Esophagus muscularis mucosa (tissue), 4 donors: Measurements from ENCODE around the gene SETD5. TPM values are rescaled to one million over a fixed set of nuclear protein-coding genes. Genes with fewer than 3 reads are reported as not detected.

Source experiments
- DNase-seq: peaks from one replicate; pipeline ENCODE4 v3.0.0-alpha.2; 2017; ENCODE audit errors: extremely low spot score
- H3K27ac ChIP-seq, 4 donors: fragments of 200-600 bp; sonication (generic); replicated peaks in 1 of 4; 1 replicate in 3 of 4; 2 replicates in 1 of 4; pipeline ENCODE4 v1.5.1; 2016 to 2019; ENCODE audit warnings: mild to moderate bottlenecking in 1 of 4
- H3K27me3 ChIP-seq, 4 donors: fragments of 200-600 bp; sonication (generic); one replicate each; pipeline versions ENCODE4 v1.5.1 to v1.6.0; 2016 to 2019
- H3K36me3 ChIP-seq, 4 donors: fragments of 200-600 bp; sonication (generic); one replicate each; pipeline ENCODE4 v1.5.1; 2016 to 2019
- H3K4me1 ChIP-seq, 4 donors: fragments of 200-600 bp; sonication (generic); one replicate each; pipeline ENCODE4 v1.5.1; 2016 to 2019
- H3K4me3 ChIP-seq, 4 donors: fragments of 200-600 bp; sonication (generic); 1 replicate in 2 of 4; 2 replicates in 2 of 4; pipeline ENCODE4 v1.5.1; 2016 to 2019; ENCODE audit warnings: mild to moderate bottlenecking in 4 of 4, moderate library complexity in 1 of 4
- H3K9me3 ChIP-seq, 4 donors: fragments of 200-600 bp; sonication (generic); 1 replicate in 3 of 4; 2 replicates in 1 of 4; pipeline ENCODE4 v1.5.1; 2016 to 2019
- CTCF ChIP-seq, 3 experiments: fragments of 200-600 bp in 2 of 3; fragments of 450-650 bp in 1 of 3; sonication (generic) in 2 of 3; IDR thresholded peaks; one replicate each; pipeline ENCODE4 v1.5.1; 2017 to 2019; ENCODE audit warnings: antibody characterized with exemption in 3 of 3, mild to moderate bottlenecking in 2 of 3, moderate library complexity in 1 of 3
- EP300 ChIP-seq: sonication (generic); formaldehyde crosslinking; IDR thresholded peaks from one replicate; pipeline ENCODE4 v1.6.1; 2017; ENCODE audit warnings: antibody characterized with exemption
- POLR2A ChIP-seq: fragments of 450-650 bp; IDR thresholded peaks from one replicate; pipeline ENCODE4 v1.6.1; 2017; ENCODE audit warnings: antibody characterized with exemption, moderate library complexity, mild to moderate bottlenecking, low read depth
- POLR2AphosphoS5 ChIP-seq, 2 donors: sonication (generic); formaldehyde crosslinking; IDR thresholded peaks; one replicate each; pipeline ENCODE4 v1.6.1; 2017; ENCODE audit warnings: antibody characterized with exemption in 2 of 2
- WGBS: methylation state at CpG from one replicate; pipeline ENCODE4 v1.1.5; 2018; 5-methylcytosine and 5-hydroxymethylcytosine counted together
- intact Hi-C: fragments of 100-400 bp; cut with DNase I; formaldehyde crosslinking; loops from one replicate; pipeline ENCODE4 v1.15.1; 2023
- total RNA-seq, 4 donors: library from RNA; depleted of rRNA; stranded (reverse); fragments of >200 nt; gene quantifications; one replicate each; pipeline versions ENCODE4 v1.1.0 to v1.2.1, GENCODE V29; 2016

The SETD5 gene
- total RNA-seq, 4 donors from 2014 or later, result 54.8 to 84.3 (median 78.1) TPM

- H3K9me3 ChIP-seq, result no peaks in the 10 kb centered on the region
- intact Hi-C loops, result no loop called here
- no peak for DNase-seq
- peaks cover 73 to 98% (median 95%) of the 10 kb centered on the region in 4 donors for H3K4me1 ChIP-seq
- H3K36me3 ChIP-seq, result no peaks in the 10 kb centered on the region
- no peak overlapping the region for H3K4me3 ChIP-seq
- no peaks in the 10 kb centered on the region for H3K27me3 ChIP-seq
- H3K27ac ChIP-seq, result no peak overlapping the region
- WGBS, result 80% methylated on average over 1 of the region's 1 CpG
- no peak for TF ChIP-seq EP300
- TF ChIP-seq CTCF (IDR thresholded peaks at IDR 0.05), result no peak
- TF ChIP-seq POLR2AphosphoS5 (IDR thresholded peaks at IDR 0.05), result no peak
- no peak for TF ChIP-seq POLR2A
Measured at GRCh38 chr3:9408546-9408945, 11.1 kb downstream of the SETD5 start.

- H3K27ac ChIP-seq, result peak overlapping the region in 1 of 4 donors; percentile 5
- H3K36me3 ChIP-seq, result no peaks in the 10 kb centered on the region
- intact Hi-C loops, result no loop called here
- DNase-seq, result no peak
- TF ChIP-seq POLR2A, result no peak
- no peak for TF ChIP-seq CTCF (IDR thresholded peaks at IDR 0.05)
- no peak for TF ChIP-seq EP300
- no peak for TF ChIP-seq POLR2AphosphoS5 (IDR thresholded peaks at IDR 0.05)
- no peaks in the 10 kb centered on the region for H3K27me3 ChIP-seq
- peaks cover 60 to 98% (median 91%) of the 10 kb centered on the region in 4 donors for H3K4me1 ChIP-seq
- WGBS, result 73% methylated on average over 6 of the region's 6 CpGs
- H3K9me3 ChIP-seq, result no peaks in the 10 kb centered on the region
- no peak overlapping the region for H3K4me3 ChIP-seq
Measured at GRCh38 chr3:9409981-9410854, 12.8 kb downstream of the SETD5 start.

GRCh38 chr3:9411302-9411701, 13.9 kb downstream of the SETD5 start:
- H3K27ac ChIP-seq, result peak overlapping the region in 1 of 4 donors; percentile 5
- DNase-seq, result no peak
- no peaks in the 10 kb centered on the region for H3K9me3 ChIP-seq
- H3K4me1 ChIP-seq, result peaks cover 60 to 98% (median 91%) of the 10 kb centered on the region in 4 donors
- no peaks in the 10 kb centered on the region for H3K27me3 ChIP-seq
- intact Hi-C loops, result no loop called here
- WGBS, result 85% methylated on average over 1 of the region's 1 CpG
- H3K4me3 ChIP-seq, result no peak overlapping the region
- H3K36me3 ChIP-seq, result peaks cover 0 to 5% (median 0%) of the 10 kb centered on the region in 4 donors
- TF ChIP-seq POLR2AphosphoS5 (IDR thresholded peaks at IDR 0.05) (no peak), CTCF (IDR thresholded peaks at IDR 0.05) (no peak), POLR2A (no peak), EP300 (no peak)

- no peaks in the 10 kb centered on the region for H3K27me3 ChIP-seq
- TF ChIP-seq CTCF (IDR thresholded peaks at IDR 0.05) (no peak), POLR2AphosphoS5 (IDR thresholded peaks at IDR 0.05) (no peak), POLR2A (no peak), EP300 (no peak)
- no peak for DNase-seq
- intact Hi-C loops, result no loop called here
- H3K27ac ChIP-seq, result no peak overlapping the region
- WGBS, result 95% methylated on average over 1 of the region's 1 CpG
- H3K4me3 ChIP-seq, result no peak overlapping the region
- H3K9me3 ChIP-seq, result no peaks in the 10 kb centered on the region
- H3K4me1 ChIP-seq, result peaks cover 58 to 99% (median 92%) of the 10 kb centered on the region in 4 donors
- peaks cover 0 to 5% (median 0%) of the 10 kb centered on the region in 4 donors for H3K36me3 ChIP-seq
Measured at GRCh38 chr3:9412293-9412692, 14.9 kb downstream of the SETD5 start.
